Measurements from ENCODE around the gene GPR137B.

GPR137B gene

GRCh38 chr1:236117710-236118109, 24.6 kb upstream of the GPR137B start:
- no peak for DNase-seq

DNA sequence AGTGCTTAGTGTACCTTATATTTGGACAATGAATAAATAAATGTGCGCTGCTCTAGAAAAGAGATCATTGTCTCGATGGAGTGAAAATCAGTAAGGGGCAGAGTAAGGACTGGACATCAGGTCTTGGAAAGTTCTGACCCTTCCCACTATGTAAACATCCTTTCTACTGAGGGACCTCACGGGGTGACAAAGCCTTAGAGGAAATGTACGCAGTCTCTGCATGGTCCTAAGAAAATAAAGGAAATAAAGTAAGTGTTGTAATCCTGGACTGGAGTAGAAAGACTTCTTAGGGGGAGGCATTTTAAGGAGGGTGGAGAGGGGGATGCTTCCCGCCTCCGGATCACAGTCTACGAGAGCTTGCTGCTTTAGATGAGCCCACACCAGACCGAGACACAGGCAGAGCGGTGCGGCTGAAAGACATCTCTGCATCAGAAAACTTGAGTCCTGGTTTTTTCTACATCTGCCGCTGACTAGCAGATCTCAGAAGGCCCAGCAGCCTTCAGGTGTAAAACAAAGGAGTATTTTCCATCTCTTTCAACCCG, 22.3 kb upstream of the GPR137B start:
- no peak for DNase-seq

DNA sequence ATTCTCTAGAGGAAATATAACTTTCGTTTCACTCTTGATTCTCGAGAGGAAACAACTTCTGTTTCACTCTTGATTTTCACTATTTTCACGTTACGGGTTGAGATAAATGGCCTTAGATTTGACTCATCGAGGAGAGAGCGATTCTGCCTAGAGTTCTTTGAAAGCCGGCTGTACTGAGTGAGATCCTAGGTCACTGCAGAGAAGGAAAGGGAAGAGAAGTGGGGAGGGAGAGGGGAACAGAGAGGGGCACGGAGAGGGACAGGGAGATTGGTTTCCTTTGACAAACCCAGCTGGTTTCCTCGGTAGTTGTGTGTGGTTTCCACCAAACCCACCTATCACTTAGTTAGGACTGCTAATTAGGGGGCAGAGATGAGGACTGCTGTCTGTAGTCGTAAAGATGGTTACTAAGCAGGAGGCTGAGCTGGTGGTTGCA, 21.6 kb upstream of the GPR137B start:
- DNase-seq: no peak

GRCh38 chr1:236122176-236122575, 20.2 kb upstream of the GPR137B start:
- no peak for DNase-seq

DNA sequence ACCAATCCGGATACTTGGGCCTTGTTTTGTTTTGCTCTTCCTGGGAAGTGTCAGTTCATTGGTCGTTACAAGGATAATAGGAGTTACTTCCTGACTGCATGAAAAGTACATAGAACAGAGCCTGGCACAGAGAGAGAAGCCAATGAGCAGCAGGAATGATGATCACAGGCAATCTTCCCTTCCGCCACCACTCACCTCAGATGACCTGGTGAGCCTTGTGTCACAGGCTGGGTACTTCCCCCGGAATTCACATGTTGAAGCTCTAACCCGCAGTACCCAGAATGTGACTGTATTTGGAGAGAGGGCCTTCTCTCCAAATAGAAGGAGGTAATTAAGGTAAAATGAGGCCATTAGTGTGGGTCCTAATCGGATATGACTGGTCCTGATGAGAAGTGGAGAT, 18.8 kb upstream of the GPR137B start:
- DNase-seq: no peak

GRCh38 chr1:236124965-236125364, 17.4 kb upstream of the GPR137B start:
- DNase-seq: no peak

DNA sequence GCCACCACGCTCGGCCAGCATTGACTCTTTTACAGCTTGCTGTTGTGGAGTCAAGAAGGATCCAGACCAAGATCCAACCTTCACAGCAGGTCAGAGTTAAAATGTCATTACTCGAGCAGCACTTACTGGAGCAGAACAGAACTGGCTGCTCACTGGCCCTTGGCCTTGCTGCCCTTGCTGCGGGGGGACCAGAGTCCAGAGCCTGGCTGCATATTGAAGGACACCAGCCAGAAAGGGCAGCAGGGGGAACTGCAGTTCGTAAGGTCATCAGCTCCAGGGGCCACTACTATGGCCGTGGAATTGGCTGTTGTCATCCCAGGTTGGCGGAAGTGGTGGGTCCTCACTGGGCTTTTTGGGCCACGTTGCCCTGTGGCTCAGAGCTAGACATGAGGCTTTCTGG, 15.3 kb upstream of the GPR137B start:
- no peak for DNase-seq

DNA sequence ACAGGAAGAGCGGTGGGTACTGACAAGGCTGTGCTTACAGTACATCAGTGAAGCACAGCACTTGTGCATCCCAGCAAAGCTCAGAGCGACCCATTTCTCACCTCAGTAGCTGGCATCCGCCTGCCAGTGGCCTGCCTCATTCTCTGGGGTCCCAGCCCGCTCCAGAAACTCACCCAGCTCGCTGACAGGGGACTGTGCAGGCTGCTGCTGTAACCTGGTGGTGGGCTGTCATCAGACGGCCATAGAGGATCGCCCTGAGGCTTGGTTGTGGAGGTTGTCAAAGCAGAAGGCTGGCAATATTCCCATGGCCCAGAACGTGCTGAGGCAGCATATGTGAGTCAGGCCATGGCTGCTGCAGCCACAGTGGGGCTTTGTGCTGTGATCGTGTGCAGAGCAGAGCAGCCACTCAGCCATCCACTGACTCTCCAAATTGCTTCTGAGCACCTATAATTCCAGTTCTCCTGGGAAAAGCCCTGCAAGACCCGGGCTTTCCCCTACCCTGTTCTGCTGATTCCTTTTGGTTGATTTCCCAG, 13.6 kb upstream of the GPR137B start:
- DNase-seq: no peak

DNA sequence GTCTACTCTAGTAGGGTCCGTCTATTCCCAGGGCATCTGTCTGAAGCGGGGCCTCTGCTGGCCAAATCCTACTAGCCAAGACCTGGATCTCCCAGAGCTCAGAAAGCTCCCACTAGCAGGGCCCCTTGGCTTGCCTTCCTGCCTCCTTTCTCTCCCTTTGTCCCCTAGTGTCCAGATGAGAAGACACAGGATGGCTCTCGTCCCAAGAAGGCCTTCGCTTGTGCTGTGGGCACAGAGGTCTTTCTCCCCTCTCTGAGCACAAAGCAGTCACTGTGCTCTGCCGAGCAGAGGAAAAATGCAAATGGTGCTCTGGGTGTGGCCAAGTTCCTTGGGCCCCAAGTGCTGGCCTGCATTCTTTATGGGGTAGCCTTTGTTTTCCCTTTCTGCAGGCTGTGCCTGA, 13.0 kb upstream of the GPR137B start:
- DNase-seq: no peak

DNA sequence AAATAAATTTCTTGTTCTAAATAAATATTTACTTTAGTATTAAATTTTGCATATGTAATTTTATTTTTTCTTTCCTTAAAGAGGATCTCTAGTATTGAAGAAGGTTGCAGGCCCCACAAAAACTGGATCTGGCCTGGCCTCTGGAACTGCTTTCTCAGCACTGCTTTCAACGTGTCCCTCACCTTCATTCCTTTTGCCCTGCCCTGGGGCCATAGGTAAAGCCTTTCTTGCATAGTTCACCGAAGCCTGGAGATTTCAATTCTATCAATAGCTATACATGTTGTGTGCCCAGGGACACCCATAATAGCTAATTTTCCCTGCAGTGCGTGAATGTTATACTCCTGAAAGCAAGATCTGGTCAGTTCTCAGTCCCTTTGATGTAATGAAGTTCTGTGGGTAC, 12.0 kb upstream of the GPR137B start:
- DNase-seq: no peak

GRCh38 chr1:236131916-236132315, 10.4 kb upstream of the GPR137B start:
- no peak for DNase-seq

- DNase-seq: no peak
Observed at GRCh38 chr1:236132420-236133046, 9.8 kb upstream of the GPR137B start.

- DNase-seq: no peak
Observed at GRCh38 chr1:236133339-236133738, 9.0 kb upstream of the GPR137B start.

- no peak for DNase-seq
Observed at GRCh38 chr1:236133802-236134201, 8.5 kb upstream of the GPR137B start.

DNA sequence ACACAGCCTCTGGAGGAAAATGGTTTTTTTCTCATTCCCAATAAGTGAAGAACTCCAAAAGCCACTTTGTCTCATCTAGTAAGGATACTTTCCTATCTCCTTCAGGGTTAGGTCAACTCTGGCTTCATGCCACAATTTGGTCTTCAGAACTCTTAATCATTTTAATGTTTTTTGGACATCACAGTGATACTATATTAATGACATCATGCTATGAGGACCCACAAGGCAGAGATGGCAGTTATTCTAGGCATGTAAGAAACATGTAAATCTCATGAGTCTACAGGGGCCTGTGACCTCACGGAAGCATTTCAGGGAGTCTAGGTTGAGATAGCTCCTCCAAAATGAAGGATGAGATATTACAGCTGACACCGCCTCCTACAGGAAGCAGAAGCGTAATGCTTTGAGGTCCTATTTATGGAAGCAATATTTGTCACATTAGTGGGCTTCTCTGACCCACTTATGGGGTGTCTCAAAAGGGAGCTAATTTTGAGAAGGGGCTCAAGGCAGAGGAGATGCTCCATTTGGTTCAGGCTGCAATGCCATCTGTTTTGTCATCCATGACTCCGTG, 5.0 kb upstream of the GPR137B start:
- no peak for DNase-seq

DNA sequence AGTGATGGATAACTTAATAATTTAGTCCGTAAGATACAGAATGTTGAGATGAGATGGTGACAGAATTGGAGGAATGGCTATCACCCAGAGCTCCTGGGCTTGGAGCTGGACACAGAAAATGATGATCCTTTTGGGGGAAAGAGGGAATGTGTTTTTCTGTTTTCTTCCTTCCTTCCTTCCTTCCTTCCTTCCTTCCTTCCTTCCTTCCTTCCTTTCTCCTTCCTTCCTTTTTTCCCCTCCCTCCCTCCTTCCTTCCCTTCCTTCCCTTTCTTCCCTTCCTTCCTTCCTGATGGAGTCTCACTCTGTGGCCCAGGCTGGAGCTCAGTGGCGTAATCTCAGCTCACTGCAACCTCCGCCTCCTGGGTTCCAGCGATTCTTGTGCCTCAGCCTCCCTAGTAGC, 2.8 kb upstream of the GPR137B start:
- DNase-seq: no peak

DNA sequence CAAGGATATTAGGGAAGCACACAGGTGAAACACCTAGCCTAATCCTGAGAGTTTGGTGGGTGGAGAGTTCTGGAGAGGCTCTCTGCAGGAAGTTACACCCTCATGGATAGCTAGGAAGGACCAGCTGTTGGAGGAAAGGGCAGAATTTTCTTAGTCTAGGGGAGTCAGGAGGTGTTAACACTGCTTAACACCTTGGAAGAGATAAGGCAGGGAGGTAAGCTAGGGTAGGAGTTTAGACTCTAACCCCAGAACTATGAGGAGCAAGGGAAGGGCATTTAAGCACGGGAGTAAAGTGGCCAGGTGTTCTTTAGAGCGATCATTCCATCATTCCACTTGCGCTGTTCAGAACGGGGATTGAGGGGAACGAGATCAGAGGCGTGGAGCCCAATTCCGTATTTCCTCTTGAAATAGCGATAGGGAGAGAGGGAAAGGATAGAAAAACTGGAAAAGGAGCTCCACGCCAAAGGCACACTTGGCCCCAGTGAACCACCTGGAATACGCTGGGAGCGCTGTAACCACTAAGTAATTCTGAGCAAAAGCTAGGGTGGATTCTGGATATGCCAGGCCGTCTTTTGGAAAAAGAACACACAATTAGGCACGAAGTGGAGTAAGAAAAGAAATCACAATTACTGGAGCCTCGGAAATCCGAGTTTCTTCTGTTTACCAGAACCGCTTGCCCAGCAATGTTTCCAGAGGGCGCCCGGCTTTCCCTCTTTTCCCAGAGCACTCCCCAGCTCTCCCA, 1.5 kb upstream of the GPR137B start:
- no peak for DNase-seq

DNA sequence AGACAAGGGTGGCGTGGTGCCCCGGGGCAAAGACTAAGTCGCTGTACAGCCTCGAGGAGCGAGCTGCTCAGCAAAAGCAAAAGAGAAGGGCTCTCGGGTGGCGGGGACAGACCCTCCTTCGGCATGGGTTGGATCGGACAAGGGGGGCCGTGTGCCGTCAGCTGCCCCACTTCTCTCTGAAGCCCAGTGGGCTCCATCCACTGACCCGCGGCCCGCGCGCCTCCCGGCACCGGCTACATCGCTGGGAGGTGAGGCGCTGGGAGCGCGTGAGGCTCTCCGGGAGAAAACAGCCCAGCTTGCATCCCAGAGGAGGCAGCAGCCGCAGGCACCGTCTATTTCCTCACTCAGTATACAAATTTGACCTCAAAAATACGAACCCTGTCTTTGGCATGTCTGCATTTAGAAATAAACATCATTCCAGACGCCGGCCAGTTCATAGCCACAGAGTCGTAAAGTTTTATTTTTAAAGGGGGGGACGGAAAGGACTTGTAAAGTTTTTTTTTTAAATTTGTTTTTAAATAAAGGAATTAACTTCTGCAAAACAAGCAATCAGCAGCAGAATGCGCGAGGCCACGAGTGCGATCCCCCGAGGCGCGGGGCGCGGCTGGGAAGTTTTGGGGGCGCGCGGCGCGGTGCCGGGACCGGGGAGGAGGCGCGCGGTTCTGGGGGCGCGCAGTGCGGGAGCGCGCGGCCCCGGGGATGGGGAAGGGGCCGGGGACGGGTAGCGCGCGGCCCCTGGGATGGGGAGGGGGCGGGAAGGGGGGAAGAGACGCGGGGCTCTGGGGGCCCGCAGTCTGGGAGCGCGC, 689 bp upstream of the GPR137B start:
- DNase-seq: no peak

- no peak for DNase-seq
Observed at GRCh38 chr1:236143104-236143948, 987 bp downstream of the GPR137B start.

DNA sequence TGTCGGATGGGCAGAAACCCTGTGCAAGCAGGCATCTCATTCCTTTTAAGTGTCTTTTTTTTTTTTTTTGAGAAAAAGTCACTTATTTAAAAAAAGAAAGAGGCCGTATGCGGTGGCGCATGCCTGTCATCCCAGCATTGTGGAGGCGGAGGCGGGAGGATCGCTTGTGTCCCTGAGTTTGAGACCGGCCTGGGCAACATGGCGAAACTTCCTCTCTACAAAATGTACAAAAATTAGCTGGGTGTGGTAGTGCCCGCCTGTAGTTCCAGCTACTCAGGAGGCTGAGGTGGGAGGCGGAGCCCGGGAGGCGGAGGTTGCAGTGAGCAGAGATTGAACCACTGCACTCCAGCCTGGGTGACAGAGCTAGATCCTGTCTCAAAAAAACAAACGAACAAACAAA, 1.7 kb downstream of the GPR137B start:
- no peak for DNase-seq

DNA sequence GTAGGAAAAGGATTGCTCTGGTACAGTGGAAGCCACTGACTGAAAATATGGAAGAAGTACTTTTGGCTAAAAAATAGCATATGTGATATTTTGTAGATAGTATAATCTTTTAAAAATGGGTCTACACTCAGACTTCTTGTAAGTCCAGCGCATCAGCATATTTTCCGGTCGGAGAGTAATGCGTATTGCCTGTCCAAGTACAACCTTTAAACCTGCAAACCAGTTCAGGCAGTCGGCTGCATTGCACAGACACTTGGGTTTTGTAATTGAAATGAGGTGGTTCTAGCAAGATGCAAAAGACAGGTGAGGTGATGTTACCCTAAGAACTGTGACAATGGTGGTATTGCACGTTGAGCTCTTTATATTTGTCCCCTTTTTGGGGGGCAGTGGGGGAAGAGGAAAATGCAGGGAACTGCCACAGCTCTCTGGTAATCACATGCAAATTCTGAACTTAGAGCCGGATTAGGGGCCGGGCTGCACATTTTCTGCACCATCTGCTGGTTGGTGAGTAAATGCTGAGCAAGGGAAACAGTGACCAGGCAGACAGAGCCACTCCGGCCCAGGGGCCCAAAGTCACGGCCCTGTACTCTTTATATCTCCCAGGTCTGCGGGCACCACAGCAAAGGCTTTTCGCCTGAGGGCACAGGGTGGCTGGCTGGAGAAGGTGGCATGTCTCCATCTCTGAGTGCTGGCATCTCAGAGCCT, 2.3 kb downstream of the GPR137B start:
- no peak for DNase-seq
